Measurements from ENCODE around the gene KDM4B. TPM values are rescaled to one million over a fixed set of nuclear protein-coding genes. Genes with fewer than 3 reads are reported as not detected.

Gene KDM4B
- total and polyA plus RNA-seq, 3 donors from 2014 or later = 33.3 to 72.7 (median 67.7) TPM

DNA sequence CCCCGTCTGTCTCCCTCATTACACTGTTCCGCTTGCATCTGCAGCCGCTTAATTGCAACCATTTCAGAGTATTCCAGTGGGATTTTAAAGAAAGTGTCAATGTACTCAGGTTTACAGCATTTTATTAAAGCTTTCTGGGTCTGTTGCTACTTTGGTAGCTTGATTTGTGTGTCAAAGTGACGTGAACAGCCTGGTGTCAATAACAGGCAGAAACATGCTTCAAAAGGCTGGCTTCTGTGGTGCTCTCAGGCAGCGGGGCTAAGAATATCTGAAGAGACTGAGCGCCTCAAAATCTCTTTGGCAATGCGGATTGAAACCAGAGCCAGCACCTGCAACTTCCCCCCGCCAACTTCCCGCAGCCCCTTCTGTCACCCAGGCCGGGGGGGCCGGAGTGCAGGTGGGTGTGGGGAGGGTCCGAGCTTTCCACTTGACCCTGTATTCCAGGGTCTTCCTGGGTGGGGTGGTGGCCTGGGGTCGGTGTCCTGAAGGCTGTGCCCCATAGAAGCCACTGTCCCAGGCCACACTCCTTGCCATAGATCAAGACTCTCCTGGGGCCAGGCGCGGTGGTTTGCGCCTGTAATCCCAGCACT, 81.2 kb downstream of the KDM4B start:
- DNase-seq = no peak
- H3K36me3 ChIP-seq (ENCODE audit: low read depth, missing control alignments) = no peaks in the 10 kb centered on the region

DNA sequence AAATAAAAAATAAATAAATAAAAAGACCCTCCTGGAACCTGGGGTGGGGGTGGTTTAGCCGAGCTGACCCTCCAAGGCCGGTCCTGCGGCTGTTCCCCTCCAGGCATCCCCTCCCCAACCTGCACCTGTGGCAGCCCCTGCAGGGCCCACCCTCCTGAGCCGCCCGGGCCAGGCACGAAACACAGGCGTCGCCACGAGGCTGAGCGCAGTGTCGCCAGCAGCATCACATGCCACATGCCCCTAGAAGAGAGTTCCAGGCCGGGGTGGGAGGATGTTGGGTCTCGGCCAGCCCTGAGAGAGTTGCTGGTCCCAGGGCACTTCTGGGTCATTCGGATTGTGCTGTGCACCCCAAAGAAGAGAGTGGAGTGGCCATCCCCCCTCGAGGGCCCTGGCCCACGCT, 82.0 kb downstream of the KDM4B start:
- Histone ChIP-seq H3K9me3 (no peaks in the 10 kb centered on the region), H3K4me1 (peaks cover 17% of the 10 kb centered on the region), H3K27me3 (no peaks in the 10 kb centered on the region), H3K36me3 (ENCODE audit: low read depth, missing control alignments) (no peaks in the 10 kb centered on the region), H3K4me3 (no peak overlapping the region), H3K27ac (no peak overlapping the region)
- 90 to 100% methylated on average over 4 to 16 of the region's 16 CpGs for WGBS, 2 donors
- intact Hi-C loops (cut with DNase I; ENCODE audit: low total_unique reads) = no loop called here
- no peak for DNase-seq
- TF ChIP-seq, protein P1, sequence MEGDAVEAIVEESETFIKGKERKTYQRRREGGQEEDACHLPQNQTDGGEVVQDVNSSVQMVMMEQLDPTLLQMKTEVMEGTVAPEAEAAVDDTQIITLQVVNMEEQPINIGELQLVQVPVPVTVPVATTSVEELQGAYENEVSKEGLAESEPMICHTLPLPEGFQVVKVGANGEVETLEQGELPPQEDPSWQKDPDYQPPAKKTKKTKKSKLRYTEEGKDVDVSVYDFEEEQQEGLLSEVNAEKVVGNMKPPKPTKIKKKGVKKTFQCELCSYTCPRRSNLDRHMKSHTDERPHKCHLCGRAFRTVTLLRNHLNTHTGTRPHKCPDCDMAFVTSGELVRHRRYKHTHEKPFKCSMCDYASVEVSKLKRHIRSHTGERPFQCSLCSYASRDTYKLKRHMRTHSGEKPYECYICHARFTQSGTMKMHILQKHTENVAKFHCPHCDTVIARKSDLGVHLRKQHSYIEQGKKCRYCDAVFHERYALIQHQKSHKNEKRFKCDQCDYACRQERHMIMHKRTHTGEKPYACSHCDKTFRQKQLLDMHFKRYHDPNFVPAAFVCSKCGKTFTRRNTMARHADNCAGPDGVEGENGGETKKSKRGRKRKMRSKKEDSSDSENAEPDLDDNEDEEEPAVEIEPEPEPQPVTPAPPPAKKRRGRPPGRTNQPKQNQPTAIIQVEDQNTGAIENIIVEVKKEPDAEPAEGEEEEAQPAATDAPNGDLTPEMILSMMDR (IDR thresholded peaks at IDR 0.05) = no peak
- TF ChIP-seq POLR2A (IDR thresholded peaks at IDR 0.05) = no peak

More for the DNA sequence above, 81.2 kb downstream of the KDM4B start:
- Histone ChIP-seq H3K4me3 (no peak overlapping the region), H3K9me3 (no peaks in the 10 kb centered on the region), H3K4me1 (peaks cover 17% of the 10 kb centered on the region), H3K27me3 (no peaks in the 10 kb centered on the region), H3K27ac (no peak overlapping the region)
- TF ChIP-seq, protein P1 (IDR thresholded peaks at IDR 0.05) = no peak
- TF ChIP-seq POLR2A (IDR thresholded peaks at IDR 0.05) = no peak
- intact Hi-C loops (cut with DNase I; ENCODE audit: low total_unique reads) = no loop called here
- WGBS, 2 donors = 85 to 93% methylated on average over 10 to 16 of the region's 16 CpGs

DNA sequence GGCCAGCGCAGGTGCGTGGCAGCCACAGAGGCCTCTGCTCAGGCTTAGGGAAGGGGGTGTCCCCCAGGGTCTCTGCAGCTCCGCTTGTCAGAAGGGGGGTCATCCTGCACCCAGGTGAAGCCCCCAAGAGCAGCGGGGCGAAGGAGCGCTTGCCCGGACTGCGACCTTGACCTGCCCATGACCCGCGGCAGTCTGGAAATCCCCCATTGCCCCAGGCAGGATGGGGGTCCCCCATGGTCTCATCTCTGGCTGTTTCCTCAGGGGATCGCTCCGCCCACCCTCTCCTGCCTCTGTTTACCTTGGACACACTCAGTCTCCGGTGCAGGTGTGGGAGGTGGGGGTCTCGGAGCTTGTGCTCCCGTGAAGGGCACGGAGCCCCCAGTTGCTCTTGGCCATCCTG, 82.7 kb downstream of the KDM4B start:
- Histone ChIP-seq H3K9me3 (no peaks in the 10 kb centered on the region), H3K4me1 (peaks cover 17% of the 10 kb centered on the region), H3K27me3 (no peaks in the 10 kb centered on the region), H3K36me3 (ENCODE audit: low read depth, missing control alignments) (no peaks in the 10 kb centered on the region), H3K27ac (no peak overlapping the region), H3K4me3 (no peak overlapping the region)
- no peak for TF ChIP-seq POLR2A (IDR thresholded peaks at IDR 0.05)
- TF ChIP-seq, protein P1 (IDR thresholded peaks at IDR 0.05) = no peak
- no peak for DNase-seq
- intact Hi-C loops (cut with DNase I; ENCODE audit: low total_unique reads) = no loop called here
- 84 to 85% methylated on average over 14 to 16 of the region's 16 CpGs for WGBS, 2 donors

DNA sequence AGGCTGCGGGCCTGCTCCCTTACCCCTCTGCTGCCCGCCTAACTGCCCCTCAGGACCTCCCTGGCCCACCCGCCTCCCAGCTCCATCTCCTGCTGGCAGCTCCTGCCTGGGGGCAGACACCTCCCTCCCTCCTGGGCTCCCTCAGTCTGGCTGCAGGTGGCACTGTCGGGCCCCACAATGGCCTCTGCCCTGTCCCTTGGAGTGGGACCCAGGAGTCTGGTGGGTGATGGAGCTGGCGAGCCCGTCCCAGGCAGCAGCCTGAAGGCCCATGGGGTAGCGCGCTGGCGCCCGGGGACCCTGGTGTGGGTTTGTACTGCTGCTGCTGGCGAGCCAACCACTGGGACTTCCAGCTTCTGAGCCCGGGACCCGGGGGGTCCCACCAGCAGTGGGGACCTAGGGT, 83.6 kb downstream of the KDM4B start:
- peaks cover 17% of the 10 kb centered on the region for H3K4me1 ChIP-seq
- no peak overlapping the region for H3K4me3 ChIP-seq
- TF ChIP-seq, protein P1 (IDR thresholded peaks at IDR 0.05) = peak in 1 of 3 experiments; percentile 10
- no peak for TF ChIP-seq POLR2A (IDR thresholded peaks at IDR 0.05)
- WGBS, 2 donors = 98% methylated on average over 13 of the region's 13 CpGs; no CpG with 5 or more reads in 1 of the 2 donors
- no peak overlapping the region for H3K27ac ChIP-seq
- H3K9me3 ChIP-seq = no peaks in the 10 kb centered on the region
- no peaks in the 10 kb centered on the region for H3K27me3 ChIP-seq
- intact Hi-C loops (cut with DNase I; ENCODE audit: low total_unique reads) = no loop called here
- no peak for DNase-seq
- H3K36me3 ChIP-seq (ENCODE audit: low read depth, missing control alignments) = no peaks in the 10 kb centered on the region

DNA sequence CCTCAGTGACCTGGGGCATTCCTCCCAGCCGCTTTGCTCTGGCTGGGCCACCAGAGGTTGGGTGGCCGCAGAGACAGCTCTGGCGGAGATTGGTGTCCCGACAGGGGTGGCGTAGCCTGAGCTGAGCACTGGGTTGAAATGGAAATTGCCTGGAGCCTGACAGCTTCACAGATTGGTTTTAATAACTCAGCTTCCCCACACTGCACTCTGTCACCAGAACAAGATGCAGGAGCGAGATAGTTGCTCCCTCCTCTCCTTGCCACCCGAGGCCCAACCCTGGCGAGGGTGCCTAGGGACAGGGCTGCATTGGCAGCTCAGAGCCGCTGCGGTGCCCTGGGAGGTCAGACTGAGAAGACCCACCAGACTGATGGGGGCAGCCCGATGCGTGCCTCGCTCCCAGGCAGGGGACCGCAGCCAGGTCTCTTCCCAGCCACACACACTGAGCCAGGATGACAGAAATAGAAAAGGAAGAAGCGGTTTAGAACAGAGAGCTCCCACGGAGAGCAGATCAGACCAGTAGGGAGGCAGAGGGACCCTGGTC, 84.1 kb downstream of the KDM4B start:
- Histone ChIP-seq H3K9me3 (no peaks in the 10 kb centered on the region), H3K27ac (no peak overlapping the region), H3K27me3 (no peaks in the 10 kb centered on the region), H3K4me3 (no peak overlapping the region), H3K36me3 (ENCODE audit: low read depth, missing control alignments) (no peaks in the 10 kb centered on the region), H3K4me1 (peaks cover 17% of the 10 kb centered on the region)
- TF ChIP-seq, protein P1 (IDR thresholded peaks at IDR 0.05) = no peak
- TF ChIP-seq POLR2A (IDR thresholded peaks at IDR 0.05) = no peak
- no peak for DNase-seq
- 92% methylated on average over 15 to 16 of the region's 16 CpGs for WGBS, 2 donors
- intact Hi-C loops (cut with DNase I; ENCODE audit: low total_unique reads) = no loop called here
